Amniotic epithelial cell (primary cell): ENCODE measurements around the gene GLP1R.

Source experiments
- DNase-seq: peaks from one replicate; pipeline ENCODE4 v3.0.0-alpha.2; 2010; ENCODE audit warnings: low read depth

Gene GLP1R

DNA sequence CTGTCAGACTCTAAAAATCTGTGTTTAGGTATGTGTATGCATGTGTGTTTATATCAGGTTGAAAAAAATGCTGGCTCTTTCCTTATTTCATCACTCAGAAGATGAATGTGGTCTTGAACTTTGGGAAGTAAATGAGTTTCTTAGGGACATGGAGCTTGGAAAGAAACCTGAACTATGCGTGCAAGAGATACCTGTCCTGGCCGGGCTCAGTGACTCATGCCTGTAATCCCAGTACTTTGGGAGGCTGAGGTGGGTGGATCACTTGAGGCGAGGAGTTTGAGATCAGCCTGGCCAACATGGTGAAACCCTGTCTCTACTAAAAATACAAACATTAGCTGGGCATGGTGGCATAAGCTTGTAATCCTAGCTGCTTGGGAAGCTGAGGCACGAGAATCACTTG, 4.4 kb upstream of the GLP1R start:
- no peak for DNase-seq

DNA sequence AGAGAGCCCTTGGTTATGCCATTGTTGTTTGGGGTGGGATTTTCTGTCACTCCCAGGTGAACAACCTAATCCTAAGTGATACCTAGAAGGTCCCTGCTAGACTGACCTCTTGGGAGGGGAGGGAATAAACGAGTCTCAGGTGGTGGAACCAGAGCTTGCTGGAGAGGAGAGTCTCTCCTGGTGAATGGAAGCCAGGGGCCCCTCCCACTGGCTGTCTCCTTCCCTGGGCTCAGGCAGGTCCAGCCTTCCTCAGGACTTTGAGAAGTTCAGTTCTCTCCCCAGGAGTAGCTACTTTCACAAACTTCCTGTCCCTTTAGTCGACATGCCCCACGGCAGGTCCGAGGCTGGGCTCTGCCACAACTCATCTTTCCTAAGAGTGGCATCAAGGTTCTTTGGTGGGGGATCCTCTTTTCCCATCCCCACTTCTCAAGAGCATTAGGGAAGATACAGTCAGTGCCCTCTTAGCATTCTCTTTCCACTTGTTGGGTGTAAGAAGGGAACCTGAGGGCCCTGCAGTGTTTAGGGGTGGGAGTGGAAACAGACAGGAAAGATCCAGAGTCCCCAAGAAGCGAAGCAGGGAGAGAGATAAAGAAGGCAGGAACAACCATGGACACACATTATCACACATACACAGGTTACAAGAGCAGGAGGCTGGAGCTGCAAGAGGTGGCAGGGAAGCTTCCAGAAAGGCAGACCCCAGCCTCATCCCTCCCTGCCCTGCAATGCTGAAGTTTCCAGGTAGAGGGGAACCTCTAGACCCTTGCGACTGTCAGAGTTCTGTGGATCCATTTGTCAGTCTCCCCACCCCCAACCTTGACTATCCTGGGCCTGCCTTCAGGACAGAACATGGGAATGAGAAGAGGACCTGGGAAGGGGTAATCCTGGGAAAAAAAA, 900 bp upstream of the GLP1R start:
- DNase-seq = no peak

DNA sequence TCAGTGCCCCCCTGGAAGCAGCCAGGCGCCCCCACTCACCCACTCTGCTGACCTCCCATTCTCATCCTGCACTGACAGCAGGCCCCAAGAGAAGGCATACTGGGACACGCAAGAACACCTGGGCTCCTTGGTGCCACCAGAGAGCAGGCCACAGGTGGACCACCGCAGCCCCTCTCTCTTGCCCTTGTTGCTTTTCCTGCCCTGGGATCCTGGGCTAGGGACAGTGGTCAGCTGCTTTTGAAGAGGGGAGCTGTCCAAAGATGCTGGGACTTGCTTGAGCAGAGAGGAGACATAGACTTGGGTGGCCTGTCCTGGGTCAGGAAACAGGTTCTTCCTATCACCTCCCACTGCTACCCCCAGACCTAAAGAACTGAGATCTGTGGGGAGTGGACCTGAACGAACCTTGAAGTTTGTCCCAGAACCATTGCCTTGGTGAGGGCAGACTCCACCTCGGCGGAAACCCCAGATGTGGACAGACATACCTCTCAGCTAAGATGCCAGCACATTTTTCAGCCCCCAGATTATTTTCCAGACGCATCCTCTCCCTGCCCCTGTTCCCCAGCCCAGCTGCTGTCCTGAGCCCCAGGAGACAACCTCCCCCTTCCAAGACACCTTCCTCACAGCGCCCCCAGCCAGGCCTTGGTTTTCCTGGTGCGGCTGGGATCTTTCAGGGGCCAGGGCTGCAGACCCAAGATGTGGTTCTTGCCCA, 1.1 kb downstream of the GLP1R start:
- DNase-seq = no peak

DNA sequence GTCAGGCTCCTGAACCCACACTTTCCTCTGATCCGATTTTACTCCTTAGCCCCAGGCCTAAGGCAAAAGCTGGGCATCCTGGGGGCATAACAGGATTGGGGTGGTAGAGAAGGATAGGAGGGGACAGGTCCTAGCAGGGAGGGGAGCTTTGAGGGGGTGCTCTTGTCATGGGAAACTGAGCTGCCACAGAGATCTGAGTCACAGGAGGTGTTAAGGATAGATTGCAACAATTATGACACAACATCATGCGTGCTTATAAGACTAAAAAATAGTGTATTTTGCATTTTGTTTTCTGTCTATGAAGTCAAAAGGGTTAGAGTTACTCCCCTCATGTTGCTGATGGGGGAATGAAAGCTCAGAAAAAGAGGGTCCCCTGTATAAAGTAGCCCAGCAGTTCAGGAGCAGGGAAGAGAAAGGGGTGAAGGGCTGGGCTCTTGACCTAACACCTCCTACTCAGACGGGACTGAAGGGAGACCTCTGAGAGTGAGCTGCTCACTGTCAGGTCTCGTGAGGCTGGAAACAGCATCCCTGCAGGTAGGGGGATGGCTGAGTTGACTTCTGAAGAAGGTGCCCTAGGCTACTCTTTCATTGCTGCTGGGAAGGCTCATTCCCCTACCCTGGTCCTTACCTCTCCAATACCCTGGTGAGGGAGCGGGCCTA, 2.0 kb downstream of the GLP1R start:
- DNase-seq = no peak

GRCh38 chr6:39051399-39052122, 3.0 kb downstream of the GLP1R start:
- DNase-seq = no peak

DNA sequence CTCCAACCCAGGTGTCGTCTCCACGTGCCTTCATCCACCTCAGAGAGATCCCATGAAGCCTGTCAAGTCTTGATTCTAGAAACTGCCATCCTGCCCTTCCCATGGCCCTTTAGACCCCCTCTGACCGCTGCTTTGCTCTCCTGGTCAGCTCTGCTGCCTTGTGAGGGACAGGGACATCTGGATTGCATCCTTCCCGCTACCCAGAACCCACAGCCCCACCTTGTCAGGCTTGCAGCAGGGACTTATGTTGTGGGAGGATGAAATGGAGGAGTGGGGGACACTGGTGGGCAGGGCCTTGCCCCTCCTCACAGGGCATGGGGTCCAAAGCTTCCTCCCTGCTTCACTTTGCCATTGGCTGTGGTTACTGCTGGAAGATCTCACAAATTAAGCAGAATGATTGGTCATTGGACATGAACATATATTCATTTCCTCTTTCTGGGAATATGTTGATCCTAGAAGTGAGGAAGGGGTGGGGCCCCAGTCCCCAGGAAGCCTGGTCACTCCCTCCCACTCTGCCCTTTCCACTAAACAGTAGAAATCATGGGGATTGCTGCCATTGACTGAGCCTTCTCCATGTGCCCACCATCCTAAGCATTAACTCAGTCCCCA, 4.5 kb downstream of the GLP1R start:
- no peak for DNase-seq

GRCh38 chr6:39053854-39054576, 5.4 kb downstream of the GLP1R start:
- no peak for DNase-seq

DNA sequence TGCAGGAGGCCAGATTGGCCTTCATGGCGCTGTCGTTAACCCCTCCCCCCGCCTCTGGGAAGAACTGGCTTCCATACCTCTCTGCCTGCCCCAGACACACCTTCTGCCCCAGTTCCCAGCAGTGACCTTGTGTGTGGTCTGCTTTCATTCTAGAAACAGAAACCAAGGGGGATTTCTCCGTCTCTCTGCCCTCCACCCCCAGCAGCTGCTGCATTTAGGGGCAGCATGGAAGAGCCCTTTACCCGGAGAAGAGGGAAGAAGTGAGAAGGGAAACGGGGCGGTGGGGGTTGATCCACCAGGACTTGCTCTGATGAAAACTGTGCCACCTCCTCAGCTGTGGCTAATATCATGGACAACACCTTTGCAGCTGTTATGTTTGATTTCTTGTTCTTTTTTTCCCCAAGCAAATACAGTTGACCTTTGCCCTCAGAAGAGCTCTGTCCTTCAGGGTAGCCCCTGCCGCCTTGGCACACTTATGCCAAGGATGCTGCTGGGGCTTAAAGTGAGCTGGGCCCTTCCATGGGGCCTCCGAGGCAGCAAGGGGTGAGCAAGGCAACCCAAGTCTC, 6.1 kb downstream of the GLP1R start:
- DNase-seq = no peak

DNA sequence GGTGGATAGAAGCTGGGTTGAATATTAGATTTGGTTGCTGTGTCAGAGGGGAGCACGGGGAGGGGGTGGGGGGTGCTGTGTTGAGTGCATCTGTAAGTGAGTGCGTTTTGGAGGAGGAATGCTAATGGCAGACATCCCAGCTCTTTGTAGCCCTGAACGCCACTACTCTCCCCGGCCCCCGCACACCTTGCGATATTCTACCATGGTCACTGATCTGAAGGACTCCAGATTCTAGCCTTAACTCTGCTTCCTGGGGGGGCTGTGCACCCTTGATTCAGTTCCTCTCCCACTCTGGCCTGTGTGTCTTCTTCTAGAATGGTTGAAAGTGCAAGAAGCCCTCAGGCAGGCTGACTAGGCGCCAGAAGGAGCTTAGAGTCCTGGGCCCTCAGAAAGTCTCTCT, 7.1 kb downstream of the GLP1R start:
- no peak for DNase-seq

- DNase-seq = no peak
Measured at GRCh38 chr6:39056191-39056590, 7.6 kb downstream of the GLP1R start.

GRCh38 chr6:39056681-39057080, 8.1 kb downstream of the GLP1R start:
- DNase-seq = no peak

GRCh38 chr6:39057251-39058155, 8.9 kb downstream of the GLP1R start:
- DNase-seq = no peak

DNA sequence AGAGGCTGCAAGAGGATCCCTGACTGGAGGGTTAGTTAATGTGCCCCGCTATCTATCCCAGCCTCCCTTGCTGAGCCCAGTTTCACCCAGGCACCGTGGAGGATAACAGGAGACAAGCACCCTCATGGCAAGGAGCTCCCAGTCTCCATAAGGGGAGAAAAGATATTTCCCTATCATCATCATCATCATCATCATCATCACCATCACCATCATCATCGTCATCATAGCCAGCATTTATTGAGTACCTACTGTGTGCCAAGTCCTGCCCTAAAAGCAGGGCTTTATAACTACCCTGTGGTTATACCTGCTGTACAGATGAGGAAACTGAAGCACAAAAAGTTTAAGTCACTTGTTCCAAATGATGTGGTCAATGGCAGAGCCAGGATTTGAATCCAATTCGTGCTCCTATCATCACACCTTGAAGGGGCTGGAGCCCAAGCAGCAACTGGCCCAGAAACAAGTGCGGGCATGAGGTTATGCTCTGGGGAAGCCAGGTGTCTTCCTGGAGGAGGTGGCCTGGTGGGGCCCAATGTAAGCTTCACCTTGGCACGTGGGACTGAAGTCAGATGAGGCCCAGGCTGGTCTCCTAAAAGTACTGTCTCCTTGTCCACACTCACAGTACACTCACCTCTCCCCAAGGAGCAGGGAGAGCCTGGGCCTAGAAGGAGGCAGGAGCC, 10.0 kb downstream of the GLP1R start:
- DNase-seq = no peak

- DNase-seq = no peak
Measured at GRCh38 chr6:39059496-39060310, 11.1 kb downstream of the GLP1R start.

GRCh38 chr6:39060467-39061160, 12.0 kb downstream of the GLP1R start:
- DNase-seq = no peak

DNA sequence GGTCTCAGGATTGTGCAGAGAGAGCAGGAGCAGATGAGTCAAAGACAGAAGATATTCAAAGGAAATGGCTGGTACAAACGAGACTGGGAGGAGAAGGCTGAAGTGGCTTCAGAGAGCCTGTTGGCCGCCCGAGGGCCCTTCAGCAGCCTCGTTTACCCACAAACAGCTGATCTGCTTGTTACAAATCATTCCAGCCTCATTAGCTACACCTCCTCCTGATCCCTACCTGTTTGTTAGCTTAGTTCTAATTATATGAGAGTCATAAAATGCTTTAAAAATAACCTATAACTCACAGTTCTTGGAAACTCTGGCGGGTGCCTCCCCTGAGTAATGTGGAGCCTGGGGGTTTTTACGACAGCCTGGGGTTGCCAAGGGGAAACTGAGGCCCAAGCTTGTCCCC, 12.6 kb downstream of the GLP1R start:
- no peak for DNase-seq

GRCh38 chr6:39061588-39061987, 13.0 kb downstream of the GLP1R start:
- no peak for DNase-seq
